ENCODE results near the gene MANSC4.
"Not testable (repeated sequence)": the region's sequence is repeated elsewhere in the genome, so short reads cannot be mapped to it uniquely, and the experiment has no call there.

MANSC4 gene

DNA sequence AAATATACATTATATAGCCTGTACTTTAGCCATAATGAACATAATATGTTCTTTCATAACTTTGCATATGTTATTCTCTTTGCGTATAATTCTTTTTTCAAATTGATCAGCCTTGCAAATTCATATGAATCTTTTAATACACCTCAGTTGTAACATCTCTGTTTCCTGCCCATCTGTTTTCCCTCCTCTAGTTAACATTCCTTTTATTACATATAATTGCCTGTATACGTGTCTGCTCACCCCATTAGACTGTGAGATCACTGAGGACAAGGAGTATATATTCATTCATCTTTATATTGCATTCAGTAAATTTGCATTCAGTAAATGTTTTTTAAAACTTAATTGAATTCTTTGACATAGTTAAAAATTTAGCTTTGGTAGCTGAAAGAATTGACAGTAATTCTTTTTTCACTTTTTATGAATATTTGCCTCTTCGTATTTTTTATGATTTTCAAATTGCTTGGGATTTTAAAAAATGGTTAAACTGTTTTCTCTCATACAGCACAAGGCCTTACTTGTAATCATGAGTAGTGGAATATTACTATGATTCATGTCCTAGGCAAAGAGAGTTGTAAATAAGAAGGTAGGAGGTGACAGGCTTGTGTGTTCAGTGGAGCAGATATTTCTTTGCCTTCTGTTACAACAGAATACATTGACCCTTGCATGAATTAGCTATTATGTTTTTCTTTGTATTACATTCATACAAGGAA is 32.8 kb downstream of the MANSC4 start:
- DNase-seq = no peak

DNA sequence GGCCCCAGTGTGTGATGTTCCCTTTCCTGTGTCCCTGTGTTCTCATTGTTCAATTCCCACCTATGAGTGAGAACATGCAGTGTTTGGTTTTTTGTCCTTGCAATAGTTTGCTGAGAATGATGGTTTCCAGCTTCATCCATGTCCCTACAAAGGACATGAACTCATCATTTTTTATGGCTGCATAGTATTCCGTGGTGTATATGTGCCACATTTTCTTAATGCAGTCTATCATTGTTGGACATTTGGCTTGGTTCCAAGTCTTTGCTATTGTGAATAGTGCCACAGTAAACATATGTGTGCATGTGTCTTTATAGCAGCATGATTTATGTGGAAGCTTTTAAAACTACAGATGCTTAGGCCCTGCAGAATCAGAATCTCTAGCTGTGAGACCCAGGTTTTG is 34.3 kb downstream of the MANSC4 start:
- not testable (repeated sequence) for DNase-seq

DNA sequence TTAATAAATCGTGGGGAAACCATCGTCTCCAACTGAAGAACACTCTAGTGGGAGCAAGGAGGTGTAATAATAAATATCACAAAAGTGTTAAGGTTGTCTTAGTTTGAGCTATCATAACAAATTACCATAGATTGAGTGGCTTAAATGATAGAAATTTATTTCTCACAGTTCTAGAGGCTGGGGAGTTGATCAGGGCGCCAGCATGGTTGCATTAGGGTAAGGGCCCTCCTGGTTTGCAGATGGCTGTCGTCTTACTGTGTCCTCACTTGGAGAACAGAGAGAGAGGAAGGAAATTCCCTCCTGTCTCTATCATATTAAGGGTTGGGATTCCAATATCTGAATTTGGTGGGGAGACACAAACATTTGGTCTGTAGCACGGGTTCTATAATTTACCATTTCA is 36.4 kb downstream of the MANSC4 start:
- DNase-seq = no peak

GRCh38 chr12:27734321-27734720 is 45.7 kb downstream of the MANSC4 start:
- not testable (repeated sequence) for DNase-seq

- DNase-seq = no peak
Observed at GRCh38 chr12:27733791-27734190, 46.2 kb downstream of the MANSC4 start.

GRCh38 chr12:27733052-27733656 is 46.9 kb downstream of the MANSC4 start:
- DNase-seq = no peak

DNA sequence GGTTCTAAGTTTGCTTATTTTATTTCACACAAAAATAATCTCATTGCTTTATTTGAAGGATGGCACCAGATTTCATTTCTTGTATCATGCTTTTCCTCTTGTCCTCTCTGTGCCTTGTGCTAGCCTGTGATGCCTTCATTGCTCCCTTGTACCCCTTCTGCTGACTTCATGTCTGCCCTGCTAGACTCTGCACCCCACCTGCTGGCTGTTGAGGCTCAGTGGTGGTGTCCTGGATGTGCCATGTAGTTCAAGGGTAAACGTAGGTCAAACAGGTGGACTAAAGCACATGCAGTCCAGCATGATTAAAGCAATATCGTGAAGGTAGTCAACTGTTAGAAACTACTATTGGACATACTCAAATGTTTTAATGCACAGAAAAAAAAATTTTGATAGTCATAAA is 47.8 kb downstream of the MANSC4 start:
- no peak for DNase-seq

- DNase-seq = no peak
Observed at GRCh38 chr12:27730097-27730588, 49.9 kb downstream of the MANSC4 start.

DNA sequence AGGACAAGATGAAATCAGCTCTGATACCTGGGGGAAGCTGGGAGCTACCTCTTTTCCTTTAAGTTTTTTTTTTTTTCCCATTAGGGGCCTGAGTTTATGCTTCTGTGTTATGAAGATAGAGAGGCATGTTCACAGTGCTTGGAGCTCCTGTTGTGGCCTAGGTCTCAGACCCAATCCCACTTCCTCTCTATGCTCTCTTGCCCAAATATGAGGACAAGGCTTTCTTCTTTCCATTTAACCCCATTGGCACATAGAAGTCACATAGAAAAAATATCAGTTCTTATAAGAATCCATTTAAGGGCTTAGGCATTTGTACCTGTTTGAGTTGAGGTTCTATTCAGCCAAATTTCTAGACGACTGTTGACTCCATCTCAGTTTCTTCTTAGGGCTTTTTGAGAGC is 56.8 kb downstream of the MANSC4 start:
- no peak for DNase-seq
